ENCODE data around the gene CDC73. TPM values are rescaled to one million over a fixed set of nuclear protein-coding genes. Genes with fewer than 3 reads are reported as not detected.

Gene CDC73
- total and polyA plus RNA-seq, 2 donors (not counting 3 experiments of a cell fraction or from before 2014, with no cell fraction given), result 9.9 to 55.8 TPM

GRCh38 chr1:193259636-193260035, 137.8 kb downstream of the CDC73 start:
- Histone ChIP-seq H3K9me1 (replicated peaks; ENCODE audit: control insufficient read depth, extremely low read depth, insufficient read depth, low read length) (peaks cover 2% of the 10 kb centered on the region), H3K27me3 (ENCODE audit: control insufficient read depth in 2 of 2, insufficient read depth in 2 of 2, low read length in 2 of 2) (no peaks in the 10 kb centered on the region), H3K4me1 (ENCODE audit: control insufficient read depth, extremely low read depth, insufficient read depth, low read length) (no peaks in the 10 kb centered on the region), H3K4me2 (ENCODE audit: insufficient read depth, low read length) (no peak overlapping the region), H2AFZ (ENCODE audit: low read depth, low read length) (no peak overlapping the region), H3K27ac (ENCODE audit: insufficient read depth, low read depth, low read length) (no peak overlapping the region), H3K9me3 (replicated peaks; ENCODE audit: control insufficient read depth, insufficient read depth, low read length) (no peaks in the 10 kb centered on the region), H3K9ac (replicated peaks; ENCODE audit: extremely low read depth, insufficient read depth, low read length) (no peak overlapping the region), H3K36me3 (ENCODE audit: control insufficient read depth in 2 of 2, extremely low read depth in 1 of 2, insufficient read depth in 2 of 2, low read length in 2 of 2) (peaks cover 0 to 2% of the 10 kb centered on the region in 2 experiments), H3K4me3 (replicated peaks in 1 of 3; ENCODE audit: insufficient read depth in 1 of 3, low read depth in 1 of 3, low read length in 3 of 3) (no peak overlapping the region), H3K79me2 (ENCODE audit: control insufficient read depth, insufficient read depth, low read length) (no peaks in the 10 kb centered on the region), H4K20me1 (replicated peaks; ENCODE audit: control insufficient read depth, extremely low read depth, insufficient read depth, low read length) (no peaks in the 10 kb centered on the region)
- dilution Hi-C loops (cut with MboI; ENCODE audit: extremely low pct_ligation_motif_present, low sequenced_read_pairs), result no loop called here
- intact Hi-C loops (cut with micrococcal nuclease), result no loop called here
- no peak for TF ChIP-seq EZH2 (IDR thresholded peaks at IDR 0.05; ENCODE audit: borderline replicate concordance, low read depth, low read length, severe bottlenecking)
- no peak for TF ChIP-seq FOS (IDR thresholded peaks at IDR 0.05; ENCODE audit: borderline replicate concordance, insufficient read depth, low read length)
- no peak for TF ChIP-seq JUN (IDR thresholded peaks at IDR 0.05; ENCODE audit: borderline replicate concordance, insufficient read depth, insufficient read length, low read depth)
- TF ChIP-seq POLR2A (IDR thresholded peaks at IDR 0.05; ENCODE audit: low read depth, low read length), result no peak
- no peak for TF ChIP-seq MYC (IDR thresholded peaks at IDR 0.05; ENCODE audit: low read depth, low read length)
- TF ChIP-seq, protein P1, sequence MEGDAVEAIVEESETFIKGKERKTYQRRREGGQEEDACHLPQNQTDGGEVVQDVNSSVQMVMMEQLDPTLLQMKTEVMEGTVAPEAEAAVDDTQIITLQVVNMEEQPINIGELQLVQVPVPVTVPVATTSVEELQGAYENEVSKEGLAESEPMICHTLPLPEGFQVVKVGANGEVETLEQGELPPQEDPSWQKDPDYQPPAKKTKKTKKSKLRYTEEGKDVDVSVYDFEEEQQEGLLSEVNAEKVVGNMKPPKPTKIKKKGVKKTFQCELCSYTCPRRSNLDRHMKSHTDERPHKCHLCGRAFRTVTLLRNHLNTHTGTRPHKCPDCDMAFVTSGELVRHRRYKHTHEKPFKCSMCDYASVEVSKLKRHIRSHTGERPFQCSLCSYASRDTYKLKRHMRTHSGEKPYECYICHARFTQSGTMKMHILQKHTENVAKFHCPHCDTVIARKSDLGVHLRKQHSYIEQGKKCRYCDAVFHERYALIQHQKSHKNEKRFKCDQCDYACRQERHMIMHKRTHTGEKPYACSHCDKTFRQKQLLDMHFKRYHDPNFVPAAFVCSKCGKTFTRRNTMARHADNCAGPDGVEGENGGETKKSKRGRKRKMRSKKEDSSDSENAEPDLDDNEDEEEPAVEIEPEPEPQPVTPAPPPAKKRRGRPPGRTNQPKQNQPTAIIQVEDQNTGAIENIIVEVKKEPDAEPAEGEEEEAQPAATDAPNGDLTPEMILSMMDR (IDR thresholded peaks at IDR 0.05; ENCODE audit: extremely low read depth in 1 of 2, insufficient read depth in 1 of 2, low read depth in 1 of 2, low read length in 2 of 2), result no peak
- no peak for TF ChIP-seq GATA2 (IDR thresholded peaks at IDR 0.05; ENCODE audit: insufficient read depth, insufficient read length, low read depth, low read length)
- TF ChIP-seq POLR2AphosphoS5 (IDR thresholded peaks at IDR 0.05; ENCODE audit: insufficient read depth, low read depth, low read length), result no peak
- TF ChIP-seq MAX (IDR thresholded peaks at IDR 0.05; ENCODE audit: insufficient read depth, insufficient read length), result no peak
- no TSS peak for BruUV-seq (replicated peaks)
- POLR2A ChIA-PET, result no interaction called here
- no peak for DNase-seq (ENCODE audit: low read depth, low spot score)
- CTCF ChIA-PET, result no interaction called here
- FAIRE-seq, result no peak
